VCaP (cell line): ENCODE results near the gene PPM1F.

Source experiments
- H3K27ac ChIP-seq: fragments of 450-650 bp; 2 replicates; pipeline ENCODE4 v1.5.1; 2017
- TF ChIP-seq, protein P1 (sequence below): fragments of 450-650 bp; conservative IDR thresholded peaks from 2 replicates; pipeline ENCODE4 v1.5.1; 2017; ENCODE audit warnings: mild to moderate bottlenecking, moderate library complexity

Gene PPM1F

DNA sequence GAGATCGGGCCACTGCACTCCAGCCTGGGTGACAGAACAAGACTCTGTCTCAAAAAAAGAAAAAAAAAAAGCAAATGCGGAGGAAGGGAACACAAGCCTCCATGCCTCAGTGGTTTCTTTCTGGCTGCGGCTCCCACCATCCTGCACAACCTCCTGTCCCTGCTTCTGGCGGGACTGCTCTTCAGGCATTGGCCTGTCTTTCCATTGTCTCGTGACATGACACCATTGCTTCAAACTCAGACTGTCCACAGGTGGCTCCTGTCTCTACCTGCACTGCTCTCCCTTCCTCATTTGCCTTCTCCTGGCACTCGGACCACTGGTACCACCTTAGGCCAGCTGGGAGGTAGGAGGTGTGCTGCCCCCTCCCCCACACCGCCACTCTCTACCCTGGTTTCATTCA, 10.6 kb upstream of the PPM1F start:
- no peak overlapping the region for H3K27ac ChIP-seq
- TF ChIP-seq, protein P1, sequence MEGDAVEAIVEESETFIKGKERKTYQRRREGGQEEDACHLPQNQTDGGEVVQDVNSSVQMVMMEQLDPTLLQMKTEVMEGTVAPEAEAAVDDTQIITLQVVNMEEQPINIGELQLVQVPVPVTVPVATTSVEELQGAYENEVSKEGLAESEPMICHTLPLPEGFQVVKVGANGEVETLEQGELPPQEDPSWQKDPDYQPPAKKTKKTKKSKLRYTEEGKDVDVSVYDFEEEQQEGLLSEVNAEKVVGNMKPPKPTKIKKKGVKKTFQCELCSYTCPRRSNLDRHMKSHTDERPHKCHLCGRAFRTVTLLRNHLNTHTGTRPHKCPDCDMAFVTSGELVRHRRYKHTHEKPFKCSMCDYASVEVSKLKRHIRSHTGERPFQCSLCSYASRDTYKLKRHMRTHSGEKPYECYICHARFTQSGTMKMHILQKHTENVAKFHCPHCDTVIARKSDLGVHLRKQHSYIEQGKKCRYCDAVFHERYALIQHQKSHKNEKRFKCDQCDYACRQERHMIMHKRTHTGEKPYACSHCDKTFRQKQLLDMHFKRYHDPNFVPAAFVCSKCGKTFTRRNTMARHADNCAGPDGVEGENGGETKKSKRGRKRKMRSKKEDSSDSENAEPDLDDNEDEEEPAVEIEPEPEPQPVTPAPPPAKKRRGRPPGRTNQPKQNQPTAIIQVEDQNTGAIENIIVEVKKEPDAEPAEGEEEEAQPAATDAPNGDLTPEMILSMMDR = no peak

DNA sequence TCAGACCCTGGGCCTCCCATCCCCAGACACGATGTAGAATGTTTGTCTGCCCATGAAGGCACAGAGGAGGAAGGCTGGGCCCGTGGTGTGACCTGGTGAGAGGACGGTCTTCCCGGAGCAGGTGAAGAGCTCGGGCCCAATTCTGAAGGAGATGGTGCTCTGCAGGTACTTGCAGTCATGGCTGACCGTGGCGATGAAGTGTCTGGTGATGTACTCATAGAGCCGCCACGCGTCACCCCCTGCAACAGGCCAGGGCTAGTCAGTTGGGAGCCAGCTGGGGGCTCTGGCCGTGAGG, 10.0 kb upstream of the PPM1F start:
- no peak overlapping the region for H3K27ac ChIP-seq
- TF ChIP-seq, protein P1 = no peak

DNA sequence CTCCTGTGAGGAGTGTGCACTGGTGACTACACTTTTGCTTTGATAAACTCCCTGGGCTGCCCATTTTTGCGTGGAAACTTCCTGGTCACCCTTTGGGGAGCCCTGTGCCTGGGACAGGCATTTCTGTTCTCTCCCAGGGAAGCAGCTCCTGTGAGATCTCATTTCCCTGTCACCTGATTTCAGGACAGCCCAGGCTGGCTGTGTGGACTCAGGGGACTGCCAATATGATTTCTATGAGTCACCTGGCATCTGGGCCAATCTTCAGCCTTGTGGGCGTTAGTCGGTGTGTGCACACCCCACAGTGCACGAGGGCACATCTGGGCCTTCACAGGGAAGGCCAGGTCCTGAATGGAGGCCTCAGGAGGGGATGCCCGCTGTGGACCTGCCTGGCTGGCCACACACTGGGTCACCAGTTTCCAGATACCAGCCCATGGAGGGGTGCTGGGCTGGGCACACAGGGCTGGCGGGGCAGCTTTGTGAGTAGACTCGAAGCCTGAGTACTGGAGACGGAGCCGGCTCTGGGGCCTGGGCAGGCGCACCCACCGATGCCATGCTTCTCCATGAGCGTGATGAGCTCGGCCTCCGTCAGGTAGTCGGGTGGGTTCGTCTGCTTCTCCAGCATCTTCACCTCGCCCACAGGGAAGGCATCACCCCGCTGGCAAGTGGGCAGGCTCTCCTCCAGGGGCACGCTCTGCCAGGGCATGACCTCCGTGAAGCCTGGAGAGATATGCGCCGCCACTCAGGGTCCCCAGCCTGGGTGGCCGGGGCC, 9.4 kb upstream of the PPM1F start:
- no peak overlapping the region for H3K27ac ChIP-seq
- TF ChIP-seq, protein P1 = no peak

DNA sequence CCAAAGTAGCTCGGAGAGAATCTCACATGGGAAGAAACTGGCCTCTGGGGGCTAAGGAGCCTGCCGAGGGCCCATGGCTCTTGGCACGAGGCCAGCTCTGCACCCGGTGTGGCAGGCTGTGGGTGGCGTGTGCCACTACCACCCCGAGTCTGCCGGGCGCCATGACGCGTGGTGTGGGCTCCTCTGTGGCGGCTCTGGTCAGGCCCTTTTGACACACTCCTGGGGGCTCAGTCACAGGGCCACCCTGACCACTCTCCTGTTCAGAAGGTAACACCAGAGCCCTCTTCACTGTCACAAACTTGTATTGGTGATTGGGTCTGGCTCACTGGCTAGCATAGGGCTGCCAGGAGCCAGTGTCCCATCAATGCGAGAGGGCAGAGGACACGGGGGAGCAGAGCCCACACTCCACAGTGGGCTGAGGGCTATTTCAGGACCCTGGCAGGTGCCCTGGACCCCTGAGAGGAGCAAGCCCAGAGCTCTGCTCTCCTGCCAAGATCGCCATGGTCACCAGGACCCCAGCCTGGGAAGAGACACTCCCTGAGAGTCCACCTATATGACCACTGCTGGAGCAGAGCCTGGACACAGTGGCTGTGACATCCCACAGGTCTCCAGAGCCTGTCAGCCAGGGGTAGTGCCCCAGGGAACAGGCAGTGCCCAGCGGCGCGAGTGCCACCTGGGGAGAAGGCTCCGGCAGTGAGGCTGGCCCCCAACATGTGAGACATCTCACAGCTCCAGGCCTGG, 8.6 kb upstream of the PPM1F start:
- no peak overlapping the region for H3K27ac ChIP-seq
- TF ChIP-seq, protein P1 = no peak

DNA sequence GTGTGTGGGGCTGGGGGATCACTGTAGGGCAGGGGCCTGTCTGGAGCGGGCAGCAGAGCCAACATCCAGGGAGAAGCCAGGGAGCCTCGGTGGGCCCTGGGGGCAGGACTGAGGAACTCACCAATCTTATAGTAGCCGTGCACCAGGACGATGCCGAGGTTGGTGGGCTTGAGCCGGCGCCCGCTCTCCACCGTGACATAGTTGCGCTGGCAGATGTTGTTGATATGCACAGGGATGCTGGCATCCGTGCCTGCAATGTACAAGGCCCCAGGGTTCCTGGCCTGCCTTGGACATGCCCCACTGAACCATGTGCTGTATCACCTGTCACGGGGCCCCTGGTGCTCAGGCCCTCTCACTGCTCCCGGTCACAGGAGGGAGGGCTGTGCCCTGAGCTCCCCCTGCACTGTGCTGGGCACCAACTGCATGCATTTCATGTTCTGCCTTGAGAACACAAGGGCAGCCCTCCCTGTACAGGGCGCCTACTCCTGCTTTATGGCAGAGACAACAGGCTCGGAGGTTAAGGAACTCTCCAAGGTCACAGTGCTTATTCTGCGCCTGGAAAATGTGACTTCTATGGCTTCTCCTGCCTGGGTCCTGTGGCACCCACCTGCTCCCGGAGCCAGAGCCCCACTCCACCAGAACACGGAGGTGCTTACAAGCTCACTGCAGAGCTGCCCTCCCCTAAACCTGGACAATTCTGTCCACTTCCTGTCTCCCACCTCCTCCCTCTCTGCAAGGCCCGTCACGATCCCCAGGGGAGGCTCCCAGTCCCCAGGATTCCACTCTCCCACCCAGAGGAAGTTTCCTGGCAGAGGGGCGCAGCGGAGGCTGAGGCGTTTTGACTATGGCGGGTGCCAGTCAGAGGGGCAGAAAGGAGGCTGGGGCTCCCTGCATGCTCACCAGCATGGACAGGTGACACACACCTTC, 7.8 kb upstream of the PPM1F start:
- TF ChIP-seq, protein P1 = no peak
- no peak overlapping the region for H3K27ac ChIP-seq

DNA sequence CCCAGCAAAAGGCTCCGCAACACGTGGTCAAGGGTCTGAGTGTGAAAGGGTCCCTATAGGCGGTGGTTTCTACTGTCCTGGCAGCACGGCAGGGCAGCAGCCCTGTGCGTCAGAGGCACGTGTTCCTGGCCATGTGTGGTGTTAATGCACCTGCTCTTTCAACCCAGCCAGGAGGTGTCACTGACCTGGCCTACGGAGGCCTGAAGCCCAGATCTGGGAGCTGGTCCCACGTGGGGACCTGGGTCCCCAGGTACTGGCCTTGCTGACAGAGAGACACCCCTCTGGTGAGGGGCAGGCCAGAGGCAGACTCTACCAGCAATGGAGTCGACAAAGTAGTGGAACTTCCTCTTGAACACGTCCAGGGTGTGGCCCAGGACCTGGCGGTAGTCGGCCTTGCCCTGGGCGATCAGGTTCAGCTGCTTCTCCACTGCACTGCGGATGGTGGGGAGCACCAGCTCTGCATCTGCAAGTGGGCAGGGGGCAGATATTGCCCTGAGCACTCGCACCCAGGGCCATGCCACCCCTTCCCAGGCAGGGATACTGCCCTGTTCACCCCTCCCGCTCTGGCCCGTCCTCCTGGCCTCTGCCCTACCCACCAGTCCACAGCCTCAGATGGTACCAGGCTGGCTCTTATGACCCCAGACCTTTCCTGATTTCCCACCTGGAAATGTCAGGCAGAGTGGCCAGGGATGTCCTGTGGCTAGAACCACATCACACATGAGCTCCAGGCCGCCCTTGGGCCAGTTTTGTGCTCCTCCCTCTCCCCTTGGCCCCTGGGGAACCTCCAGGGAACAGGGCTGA, 6.8 kb upstream of the PPM1F start:
- TF ChIP-seq, protein P1 = no peak
- no peak overlapping the region for H3K27ac ChIP-seq
